BJ (cell line): Measurements from ENCODE around the gene JAK1. TPM values are rescaled to one million over a fixed set of nuclear protein-coding genes. Genes with fewer than 3 reads are reported as not detected.

ENCODE experiments used
- CTCF ChIA-PET: fragments of 350-600 bp; formaldehyde crosslinking; extraction: SDS; loops from one replicate; lab custom pipeline; 2021; ENCODE audit warnings: antibody characterized with exemption, inconsistent platforms; lab: Yijun Ruan, JAX
- POLR2A ChIA-PET: fragments of 300-600 bp; sonication (Branson Sonifier 250); formaldehyde crosslinking; extraction: SDS; loops from one replicate; lab custom pipeline; 2021; ENCODE audit warnings: antibody characterized with exemption; lab: Charles Lee
- DNase-seq: peaks from one replicate; pipeline ENCODE4 v3.0.0-alpha.2; 2011; ENCODE audit warnings: low read depth
- H3K27me3 ChIP-seq: 2 replicates; pipeline ENCODE4 v1.6.0; 2011; ENCODE audit warnings: low read length; ENCODE audit not compliant: control insufficient read depth, insufficient read depth
- H3K36me3 ChIP-seq: 2 replicates; pipeline ENCODE4 v1.5.1; 2011; ENCODE audit warnings: low read length; ENCODE audit not compliant: control insufficient read depth, insufficient read depth
- H3K4me3 ChIP-seq: 2 replicates; pipeline ENCODE4 v1.5.1; 2011; ENCODE audit warnings: low read depth, mild to moderate bottlenecking, control low read depth, low read length
- polyA plus RNA-seq: library from polyadenylated mRNA; depleted of rRNA; stranded (reverse); fragments of >200 nt; gene quantifications from 2 replicates; pipeline ENCODE4 v1.2.3, GENCODE V29; 2011
- TF ChIP-seq, protein P1 (sequence below): IDR thresholded peaks from 2 replicates; pipeline ENCODE4 v1.5.1; 2011; ENCODE audit warnings: low read depth, mild to moderate bottlenecking, control low read depth, inconsistent platforms, low read length, moderate library complexity; ENCODE audit not compliant: insufficient read depth

Gene JAK1
- polyA plus RNA-seq, 1 experiment, result 95.0 TPM

- no peak for DNase-seq
- ChIA-PET CTCF (interaction anchor here (0.9 to 1.1 kb wide), 2 partner anchors 8 to 94 kb away, joined by 3 read pairs; no protein-coding TSS in a partner anchor), POLR2A (no interaction called here)
- Histone ChIP-seq H3K36me3 (no peaks in the 10 kb centered on the region), H3K27me3 (no peaks in the 10 kb centered on the region), H3K4me3 (no peak overlapping the region)
- TF ChIP-seq, protein P1, sequence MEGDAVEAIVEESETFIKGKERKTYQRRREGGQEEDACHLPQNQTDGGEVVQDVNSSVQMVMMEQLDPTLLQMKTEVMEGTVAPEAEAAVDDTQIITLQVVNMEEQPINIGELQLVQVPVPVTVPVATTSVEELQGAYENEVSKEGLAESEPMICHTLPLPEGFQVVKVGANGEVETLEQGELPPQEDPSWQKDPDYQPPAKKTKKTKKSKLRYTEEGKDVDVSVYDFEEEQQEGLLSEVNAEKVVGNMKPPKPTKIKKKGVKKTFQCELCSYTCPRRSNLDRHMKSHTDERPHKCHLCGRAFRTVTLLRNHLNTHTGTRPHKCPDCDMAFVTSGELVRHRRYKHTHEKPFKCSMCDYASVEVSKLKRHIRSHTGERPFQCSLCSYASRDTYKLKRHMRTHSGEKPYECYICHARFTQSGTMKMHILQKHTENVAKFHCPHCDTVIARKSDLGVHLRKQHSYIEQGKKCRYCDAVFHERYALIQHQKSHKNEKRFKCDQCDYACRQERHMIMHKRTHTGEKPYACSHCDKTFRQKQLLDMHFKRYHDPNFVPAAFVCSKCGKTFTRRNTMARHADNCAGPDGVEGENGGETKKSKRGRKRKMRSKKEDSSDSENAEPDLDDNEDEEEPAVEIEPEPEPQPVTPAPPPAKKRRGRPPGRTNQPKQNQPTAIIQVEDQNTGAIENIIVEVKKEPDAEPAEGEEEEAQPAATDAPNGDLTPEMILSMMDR, result no peak
Observed at GRCh38 chr1:64962441-64962840, 3.9 kb downstream of the JAK1 start.

DNA sequence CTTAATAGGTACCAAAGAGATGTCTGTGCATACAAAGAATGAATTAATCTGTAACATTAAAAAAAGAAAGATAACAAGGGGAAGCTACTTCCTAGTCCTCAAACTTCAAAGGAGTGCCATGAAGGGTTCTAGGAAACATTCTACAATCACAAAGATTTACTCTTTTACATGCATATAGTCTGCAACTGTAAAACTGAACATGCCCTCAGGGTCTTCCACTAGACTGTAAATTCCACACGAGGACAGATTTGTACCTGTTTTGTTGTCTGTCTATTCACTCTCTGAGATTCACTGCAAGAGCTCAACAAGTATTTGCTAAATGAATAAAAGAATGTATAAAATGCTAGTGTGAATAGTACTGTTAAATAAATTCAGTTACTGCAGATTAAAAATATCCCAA, 4.4 kb downstream of the JAK1 start:
- TF ChIP-seq, protein P1, result no peak
- Histone ChIP-seq H3K36me3 (no peaks in the 10 kb centered on the region), H3K27me3 (no peaks in the 10 kb centered on the region), H3K4me3 (no peak overlapping the region)
- CTCF ChIA-PET, result interaction anchor here (0.9 kb wide), 1 partner anchor 94 kb away, joined by 3 read pairs; no protein-coding TSS in a partner anchor
- POLR2A ChIA-PET, result no interaction called here
- no peak for DNase-seq

- Histone ChIP-seq H3K27me3 (no peaks in the 10 kb centered on the region), H3K4me3 (no peak overlapping the region), H3K36me3 (no peaks in the 10 kb centered on the region)
- CTCF ChIA-PET, result no interaction called here
- TF ChIP-seq, protein P1, result no peak
- POLR2A ChIA-PET, result no interaction called here
- DNase-seq, result no peak
Observed at GRCh38 chr1:64960731-64961130, 5.6 kb downstream of the JAK1 start.

GRCh38 chr1:64959986-64960385, 6.4 kb downstream of the JAK1 start:
- ChIA-PET CTCF (no interaction called here), POLR2A (no interaction called here)
- Histone ChIP-seq H3K36me3 (no peaks in the 10 kb centered on the region), H3K27me3 (no peaks in the 10 kb centered on the region), H3K4me3 (no peak overlapping the region)
- TF ChIP-seq, protein P1, result no peak
- DNase-seq, result no peak

DNA sequence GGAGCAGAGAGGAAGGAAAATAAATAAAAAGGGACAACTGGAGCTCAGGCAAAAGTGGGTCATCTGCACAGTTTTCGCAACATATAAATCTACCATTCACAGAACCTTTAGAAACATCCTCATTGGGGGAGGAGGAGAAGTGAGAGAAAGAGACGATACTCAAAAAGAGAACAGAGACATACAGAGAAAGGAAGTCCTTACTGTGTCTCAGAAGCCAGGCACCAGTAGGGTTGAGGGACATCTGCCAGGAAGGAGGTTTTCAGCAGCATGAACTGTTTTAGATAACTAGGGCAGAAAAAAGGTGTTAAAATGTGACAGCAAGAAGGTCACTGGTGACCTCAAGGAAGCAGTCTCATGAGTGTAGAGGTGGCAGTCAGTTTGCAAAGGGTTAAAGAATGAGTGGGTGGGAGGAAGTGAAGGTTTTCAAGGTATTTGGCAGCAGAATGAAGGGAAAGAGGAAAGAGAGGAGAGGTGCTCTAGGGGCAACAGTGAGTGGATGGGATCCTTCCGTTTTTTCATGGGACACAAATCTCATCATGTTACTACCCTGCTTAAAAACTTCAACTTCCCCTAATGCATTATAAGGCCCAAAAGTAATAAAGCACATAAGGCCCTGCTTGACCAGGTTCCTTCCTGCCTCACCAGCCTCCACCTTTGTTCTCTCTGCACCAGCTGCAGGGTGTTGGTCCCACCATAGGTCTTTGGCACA, 9.5 kb downstream of the JAK1 start:
- POLR2A ChIA-PET, result no interaction called here
- TF ChIP-seq, protein P1, result no peak
- CTCF ChIA-PET, result no interaction called here
- no peaks in the 10 kb centered on the region for H3K27me3 ChIP-seq
- DNase-seq, result no peak
- H3K36me3 ChIP-seq, result no peaks in the 10 kb centered on the region
- no peak overlapping the region for H3K4me3 ChIP-seq
